ENCODE data around the gene PEX5.
A peak's percentile ranks its signal among the peaks of the same experiment; 100 is the strongest.

The PEX5 gene

DNA sequence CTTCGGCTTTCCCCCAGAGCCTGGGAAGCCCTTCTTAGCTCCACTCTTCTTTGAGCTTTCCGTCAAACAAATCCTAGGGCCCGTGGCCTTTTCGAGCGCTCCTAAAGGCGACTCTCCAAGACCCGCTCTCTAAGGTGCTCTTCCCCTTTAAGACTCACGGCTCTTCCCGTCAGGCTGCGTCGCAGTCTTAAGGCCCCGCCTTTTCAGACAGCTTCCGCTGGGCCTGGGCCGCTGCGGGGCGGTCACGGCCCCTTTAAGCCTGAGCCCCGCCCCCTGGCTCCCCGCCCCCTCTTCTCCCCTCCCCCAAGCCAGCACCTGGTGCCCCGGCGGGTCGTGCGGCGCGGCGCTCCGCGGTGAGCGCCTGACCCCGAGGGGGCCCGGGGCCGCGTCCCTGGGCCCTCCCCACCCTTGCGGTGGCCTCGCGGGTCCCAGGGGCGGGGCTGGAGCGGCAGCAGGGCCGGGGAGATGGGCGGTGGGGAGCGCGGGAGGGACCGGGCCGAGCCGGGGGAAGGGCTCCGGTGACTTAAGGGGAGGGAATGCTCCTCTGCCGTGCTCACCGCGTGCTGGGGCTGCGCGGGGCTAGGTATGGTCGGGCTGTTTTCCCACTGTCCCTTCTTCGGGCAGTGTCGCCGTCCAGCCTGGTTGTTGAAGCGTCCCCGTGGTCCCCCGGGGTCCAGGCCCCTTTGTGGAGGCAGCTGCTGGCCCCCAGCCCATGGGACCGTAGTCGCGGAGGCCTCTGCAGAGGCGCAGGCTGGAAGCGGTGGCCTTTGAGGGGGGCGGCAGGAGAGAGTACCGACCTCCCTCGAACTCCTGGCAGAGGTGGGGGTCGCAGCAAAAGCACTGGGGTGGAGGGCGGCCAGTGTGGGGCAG, at the start of gene PEX5:
Gene PEX5, plus strand, starts transcription at position 289 of the 870 bp plus-strand sequence. CDS start 692 bp downstream, outside the sequence.
- peak; percentile 51 for DNase-seq

DNA sequence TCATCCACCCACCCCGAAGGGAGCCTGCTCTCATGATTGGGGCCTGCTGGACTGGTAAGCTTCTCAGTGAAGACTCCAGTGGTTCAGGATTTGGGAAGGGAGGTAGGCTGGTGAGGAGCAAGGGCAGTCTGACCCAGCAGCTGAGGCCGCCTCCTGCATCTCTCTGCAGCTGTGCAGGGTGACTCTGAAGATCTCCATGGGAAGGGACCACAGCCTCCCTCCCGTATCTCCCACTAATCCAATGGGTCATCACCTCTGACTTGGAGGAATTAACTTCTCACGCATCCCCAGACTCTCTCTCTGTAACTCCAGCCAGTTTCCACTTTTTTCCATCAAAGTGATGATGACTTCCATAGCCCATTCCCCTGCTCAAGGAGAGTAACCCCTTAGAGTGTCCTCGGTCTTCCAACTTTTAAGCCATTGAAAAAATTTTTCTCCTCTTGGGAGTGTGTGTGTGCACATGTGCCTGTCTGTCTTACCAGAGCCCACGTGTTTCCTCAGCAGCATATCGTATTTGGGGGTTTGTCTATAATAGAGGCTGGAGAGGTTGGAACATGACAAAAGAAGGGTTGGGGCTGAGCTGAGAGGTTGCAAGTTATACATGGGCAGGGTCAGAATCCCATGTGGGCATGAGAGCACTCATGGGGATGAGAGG, 48.0 kb upstream of the PEX5 start:
- no peak for DNase-seq

DNA sequence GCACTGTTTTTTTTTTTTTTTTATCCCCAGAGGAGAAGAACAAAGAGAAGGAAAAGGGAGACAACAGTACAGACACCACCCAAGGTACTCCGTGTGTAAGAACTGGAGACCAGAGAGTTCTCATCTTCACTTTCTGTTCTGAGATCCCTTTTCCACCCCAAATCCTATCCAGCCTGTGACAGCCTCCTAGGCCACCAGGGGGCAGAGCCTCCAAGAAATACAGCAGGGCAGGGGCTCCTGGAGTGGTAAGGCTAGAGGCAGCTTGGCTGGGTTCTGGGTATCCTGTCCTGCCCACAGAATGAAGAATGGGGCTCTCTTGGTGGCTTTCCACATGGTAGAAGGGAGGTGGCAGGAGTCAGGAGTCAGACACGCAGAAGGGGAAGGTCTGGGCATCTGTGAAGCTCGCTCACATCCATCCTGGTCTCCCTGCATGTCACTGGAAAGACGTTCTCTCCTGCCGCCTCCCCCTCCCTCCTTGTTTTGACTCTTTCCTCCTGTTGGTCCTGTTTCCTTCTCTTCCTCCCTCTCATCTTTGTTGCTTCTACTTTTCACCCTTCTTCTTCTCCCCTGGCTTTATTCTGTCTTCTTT, 47.3 kb upstream of the PEX5 start:
- DNase-seq, result no peak

DNA sequence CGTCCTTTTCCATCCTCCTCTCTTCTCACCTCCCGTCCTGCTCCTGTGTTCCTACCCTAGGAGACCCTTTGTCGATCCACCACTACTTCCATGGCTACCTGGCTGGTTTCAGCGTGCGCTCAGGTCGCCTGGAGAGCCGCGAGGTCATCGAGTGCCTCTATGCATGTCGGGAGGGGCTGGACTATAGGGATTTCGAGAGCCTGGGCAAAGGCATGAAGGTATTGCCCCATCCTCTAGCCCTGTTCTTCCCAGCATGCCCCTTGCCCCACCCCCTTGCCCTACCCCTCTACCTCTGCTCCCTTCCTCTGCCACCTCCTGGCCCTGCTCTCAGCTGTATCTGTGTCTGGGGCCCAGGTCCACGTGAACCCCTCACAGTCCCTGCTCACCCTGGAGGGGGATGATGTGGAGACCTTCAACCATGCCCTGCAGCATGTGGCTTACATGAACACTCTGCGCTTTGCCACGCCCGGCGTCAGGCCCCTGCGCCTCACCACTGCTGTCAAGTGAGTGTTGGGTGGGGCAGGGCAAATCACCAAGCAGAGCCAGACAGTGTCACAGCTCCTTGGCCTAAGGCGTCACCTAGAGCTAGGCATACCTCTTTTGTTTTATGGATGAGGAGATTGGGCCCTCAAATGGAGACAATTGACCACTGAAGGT, 46.5 kb upstream of the PEX5 start:
- DNase-seq, result no peak

DNA sequence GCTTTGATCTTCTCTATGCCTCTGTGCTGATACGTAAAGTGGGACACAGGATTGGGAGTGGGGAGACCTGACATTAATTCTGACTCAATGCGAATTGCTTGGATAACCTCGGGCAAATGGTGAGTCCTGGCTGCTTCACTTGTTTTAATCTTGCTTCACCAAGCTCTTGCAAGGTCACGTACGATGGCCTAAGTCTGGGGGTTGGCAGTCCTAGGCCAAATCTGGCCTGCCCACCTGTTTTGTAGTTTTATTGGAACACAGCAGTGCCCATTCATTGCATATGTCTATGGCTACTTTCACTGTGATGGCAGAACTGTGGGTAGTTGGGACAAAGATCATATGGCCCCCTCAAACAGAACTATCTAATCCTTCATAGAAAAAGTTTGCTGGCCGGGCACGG, 45.9 kb upstream of the PEX5 start:
- DNase-seq, result no peak

DNA sequence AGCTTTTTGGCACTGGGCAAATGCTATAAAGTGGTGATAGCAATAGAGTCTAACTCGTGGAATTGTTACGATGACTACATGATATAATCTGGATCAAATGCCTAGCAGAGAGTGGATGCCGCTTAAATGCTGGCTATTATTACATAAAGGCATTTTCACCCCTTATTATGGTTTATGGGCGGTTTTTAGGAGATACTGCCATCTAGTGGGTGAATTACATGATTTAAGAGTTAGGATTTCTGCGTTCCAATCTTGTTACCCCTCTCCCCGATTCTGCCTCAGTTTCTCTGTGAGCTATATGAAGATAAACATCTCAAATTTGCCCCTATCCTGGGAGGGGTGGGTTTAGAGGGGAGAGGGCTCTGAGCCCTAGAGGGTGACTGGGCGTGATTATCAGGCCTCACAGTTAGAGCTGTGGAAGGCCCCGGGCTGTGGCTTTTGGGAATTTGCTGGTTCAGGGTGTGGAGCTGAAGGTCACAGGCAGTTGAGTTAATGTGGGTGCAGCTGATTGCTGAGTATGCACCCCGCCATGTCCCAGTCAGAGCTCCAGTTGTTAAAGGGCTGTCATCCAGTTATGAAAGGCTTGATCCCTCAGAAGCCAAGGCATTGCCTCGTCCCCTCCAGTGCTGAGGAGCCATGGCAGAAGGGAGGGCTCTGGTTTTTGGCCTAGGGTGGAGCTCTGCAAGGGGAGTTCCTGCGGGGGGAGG, 44.9 kb upstream of the PEX5 start:
- DNase-seq, result no peak

DNA sequence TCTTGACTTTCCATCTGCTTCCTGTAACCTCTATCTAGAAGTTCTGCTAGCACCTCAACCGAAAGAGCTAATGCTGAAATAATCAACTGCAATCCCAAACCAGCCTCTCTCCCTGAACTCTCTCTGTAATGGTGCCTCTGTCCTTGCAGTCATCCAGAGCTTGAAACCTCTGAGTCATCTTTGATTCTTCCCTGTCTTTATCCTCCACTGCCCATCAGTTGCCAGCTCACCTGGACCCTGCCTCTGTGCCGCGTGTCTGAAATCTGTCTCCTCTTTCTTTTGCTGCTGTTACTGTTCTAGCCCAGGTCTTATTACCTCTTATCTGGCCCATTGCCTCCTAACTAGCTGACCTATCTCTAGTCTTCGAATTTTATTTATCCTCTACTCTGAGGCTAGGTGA, 43.8 kb upstream of the PEX5 start:
- DNase-seq, result no peak

DNA sequence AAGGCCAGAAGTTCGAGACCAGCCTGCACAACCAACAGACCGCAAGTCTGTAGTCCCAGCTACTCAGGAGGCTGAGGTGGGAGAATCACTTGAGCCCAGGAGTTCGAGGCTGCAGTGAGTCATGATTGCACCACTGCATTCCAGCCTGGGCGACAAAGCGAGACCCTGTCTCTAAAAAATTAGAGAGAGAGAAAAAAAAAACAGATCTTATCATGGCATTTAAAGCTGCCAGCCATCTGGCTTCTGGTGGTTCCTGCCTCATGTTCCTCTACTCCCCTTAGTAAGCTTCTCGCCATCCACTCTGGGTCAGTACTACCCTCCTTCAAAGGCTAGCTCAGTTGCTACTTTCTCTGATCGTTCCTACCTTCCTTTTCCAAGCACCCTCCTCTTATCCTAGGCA, 43.3 kb upstream of the PEX5 start:
- no peak for DNase-seq

DNA sequence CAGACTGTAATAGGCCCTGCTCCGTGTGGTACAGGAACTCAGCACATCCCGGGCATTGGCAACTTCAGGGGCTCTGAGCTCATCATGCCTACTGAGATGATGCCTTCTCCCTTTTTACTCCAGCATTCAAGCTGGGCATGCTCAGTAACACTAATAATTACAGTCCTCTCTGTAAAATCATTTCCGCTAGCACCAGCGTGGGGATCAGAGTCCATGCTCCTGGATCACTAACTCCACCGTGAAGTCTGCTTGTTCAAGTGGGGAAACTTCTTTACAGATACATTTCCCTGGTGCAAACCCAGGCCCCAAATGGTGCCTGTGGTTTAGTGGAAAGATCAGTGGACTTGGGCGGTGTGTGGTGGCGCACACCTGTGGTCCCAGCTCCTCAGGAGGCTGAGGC, 42.6 kb upstream of the PEX5 start:
- no peak for DNase-seq

DNA sequence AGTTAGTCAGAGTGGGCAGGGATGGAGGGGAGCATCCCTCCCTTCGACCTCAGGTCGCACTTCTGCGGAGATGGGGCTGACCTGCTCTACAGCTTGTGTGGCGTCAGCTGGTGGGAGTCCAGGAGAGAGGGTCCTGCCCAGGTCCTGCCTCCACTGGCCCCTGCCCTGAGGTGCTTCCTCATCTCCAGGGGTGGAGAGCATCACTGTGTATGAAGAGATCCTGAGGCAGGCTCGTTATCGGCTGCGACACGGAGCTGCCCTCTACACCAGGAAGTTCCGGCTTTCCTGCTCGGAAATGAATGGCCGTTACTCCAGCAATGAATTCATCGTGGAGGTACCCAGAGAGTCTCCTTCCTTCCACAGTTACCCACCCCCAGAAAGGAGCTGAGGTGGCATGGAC, 39.1 kb upstream of the PEX5 start:
- DNase-seq, result no peak

DNA sequence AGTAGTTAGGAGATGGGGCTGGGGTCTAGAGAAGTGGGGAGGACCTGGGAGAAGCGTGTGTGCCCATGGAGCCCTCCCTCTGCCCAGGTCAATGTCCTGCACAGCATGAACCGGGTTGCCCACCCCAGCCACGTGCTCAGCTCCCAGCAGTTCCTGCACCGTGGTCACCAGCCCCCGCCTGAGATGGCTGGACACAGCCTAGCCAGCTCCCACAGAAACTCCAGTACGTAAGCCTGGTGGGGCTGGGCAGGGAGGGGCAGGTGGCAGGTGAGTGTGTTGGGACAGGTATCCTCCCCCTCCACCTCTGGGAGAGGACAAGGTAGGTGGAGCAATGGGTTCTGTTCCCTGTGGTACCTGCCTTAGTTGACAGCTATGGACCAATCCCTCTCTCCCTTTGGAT, 38.6 kb upstream of the PEX5 start:
- DNase-seq, result no peak

DNA sequence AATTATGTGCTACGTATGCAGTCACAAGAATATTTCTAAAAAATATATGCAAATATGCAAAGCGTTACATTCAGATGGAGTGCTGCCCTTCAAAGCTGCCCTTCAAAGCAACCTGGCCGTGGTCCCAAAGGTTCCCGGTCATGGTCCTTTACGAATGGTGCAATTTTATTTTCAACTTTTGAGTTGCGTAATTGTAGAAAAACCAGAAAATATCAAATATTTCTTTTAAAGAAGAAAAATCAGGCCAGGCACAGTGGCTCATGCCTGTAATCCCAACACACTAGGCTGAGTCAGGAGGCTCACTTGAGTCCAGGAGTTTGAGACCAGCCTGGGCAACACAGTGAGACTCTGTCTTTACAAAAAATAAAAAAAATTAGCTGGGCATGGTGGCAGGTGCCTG, 38.0 kb upstream of the PEX5 start:
- no peak for DNase-seq

DNA sequence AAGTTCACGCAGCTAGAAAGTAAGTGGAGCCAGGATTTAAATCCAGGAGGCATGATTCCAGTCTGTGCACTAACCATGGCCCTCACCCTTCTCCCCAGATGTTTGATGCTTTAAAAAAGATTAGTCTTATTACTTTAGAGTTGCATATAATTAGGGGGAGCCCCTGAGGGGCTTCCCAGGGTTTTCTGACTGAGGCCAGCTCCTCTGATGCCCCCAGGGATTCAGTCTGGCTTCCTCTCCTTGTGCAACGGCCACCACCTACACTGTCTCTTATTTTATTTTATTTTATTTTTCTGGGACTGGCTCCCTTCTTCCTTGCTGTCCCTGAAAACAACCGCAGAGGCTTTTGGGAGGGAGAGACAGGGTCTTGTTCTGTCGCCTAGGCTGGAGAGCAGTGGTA, 36.7 kb upstream of the PEX5 start:
- DNase-seq, result no peak

DNA sequence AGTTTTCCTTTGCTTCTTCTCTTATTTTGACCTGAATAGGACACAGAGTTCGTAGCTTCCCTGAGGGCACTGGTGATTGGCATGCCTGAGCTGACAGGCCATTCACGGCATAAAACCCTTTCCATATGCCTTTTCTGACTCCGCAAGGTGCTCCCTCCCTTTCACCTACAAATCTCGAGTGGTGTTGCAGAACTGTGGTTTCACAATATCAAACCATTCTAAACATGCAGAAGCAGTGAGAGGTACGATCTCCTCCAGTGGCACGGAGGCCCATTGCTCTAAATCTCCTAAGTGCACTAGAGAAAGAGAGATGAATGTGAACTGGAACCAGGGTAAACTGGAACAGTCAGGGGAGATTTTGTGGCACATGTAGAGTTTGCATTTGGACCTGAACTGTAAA, 35.4 kb upstream of the PEX5 start:
- DNase-seq, result no peak

DNA sequence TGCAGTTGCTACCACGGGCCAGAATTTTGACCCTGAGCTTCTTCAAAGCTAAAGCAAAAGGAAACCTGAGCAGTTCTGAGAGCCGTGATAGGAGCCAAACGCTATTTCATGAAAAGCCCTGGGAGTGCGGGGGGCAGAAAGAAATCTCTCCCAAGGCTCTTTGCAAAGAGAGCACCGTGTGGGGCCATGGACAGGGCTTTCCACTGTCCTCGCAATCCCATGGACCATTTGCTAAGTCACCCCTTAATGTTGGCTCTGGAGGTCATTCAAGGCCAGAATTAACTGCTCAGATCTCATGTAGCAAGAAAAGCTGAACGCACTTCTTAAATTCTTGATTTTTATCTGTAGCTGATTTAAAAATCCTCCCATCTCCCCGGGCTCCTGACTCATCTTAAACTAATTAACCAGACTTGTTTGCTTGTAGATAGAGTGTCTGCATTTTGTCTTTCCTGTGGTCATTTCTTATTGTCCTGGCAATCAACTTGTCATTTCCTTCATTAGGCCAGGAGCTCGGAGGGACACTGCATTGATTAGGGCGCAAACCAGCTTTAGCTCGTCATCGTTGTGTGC, 34.5 kb upstream of the PEX5 start:
- DNase-seq, result no peak

DNA sequence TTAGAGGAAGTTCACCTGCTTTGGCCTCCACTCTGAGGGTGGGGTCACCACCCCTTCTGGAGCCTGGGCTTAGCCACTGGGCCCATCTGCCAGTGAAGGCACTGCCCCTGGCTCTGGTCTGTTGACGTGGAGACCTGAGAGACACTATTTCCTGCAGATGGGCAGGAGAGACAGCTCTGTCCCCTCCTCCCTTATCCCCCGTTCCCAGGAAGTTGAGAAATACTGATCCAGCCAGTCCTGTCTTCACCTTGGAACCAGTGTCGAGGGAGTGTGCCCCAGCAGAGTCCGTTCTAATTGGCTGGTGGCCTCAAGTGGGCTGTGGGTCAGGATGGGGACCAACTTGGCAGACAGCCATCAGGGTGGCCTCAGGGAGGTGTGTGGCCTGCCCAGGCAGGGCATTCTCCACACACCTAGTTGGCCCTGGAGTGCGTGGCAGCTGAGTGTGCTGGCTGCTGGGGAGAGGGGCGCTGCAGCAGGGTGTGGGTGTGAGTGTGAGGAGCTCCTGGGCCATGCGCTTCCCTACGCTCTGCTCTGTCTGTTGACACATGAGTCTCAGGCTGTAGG, 33.9 kb upstream of the PEX5 start:
- no peak for DNase-seq

DNA sequence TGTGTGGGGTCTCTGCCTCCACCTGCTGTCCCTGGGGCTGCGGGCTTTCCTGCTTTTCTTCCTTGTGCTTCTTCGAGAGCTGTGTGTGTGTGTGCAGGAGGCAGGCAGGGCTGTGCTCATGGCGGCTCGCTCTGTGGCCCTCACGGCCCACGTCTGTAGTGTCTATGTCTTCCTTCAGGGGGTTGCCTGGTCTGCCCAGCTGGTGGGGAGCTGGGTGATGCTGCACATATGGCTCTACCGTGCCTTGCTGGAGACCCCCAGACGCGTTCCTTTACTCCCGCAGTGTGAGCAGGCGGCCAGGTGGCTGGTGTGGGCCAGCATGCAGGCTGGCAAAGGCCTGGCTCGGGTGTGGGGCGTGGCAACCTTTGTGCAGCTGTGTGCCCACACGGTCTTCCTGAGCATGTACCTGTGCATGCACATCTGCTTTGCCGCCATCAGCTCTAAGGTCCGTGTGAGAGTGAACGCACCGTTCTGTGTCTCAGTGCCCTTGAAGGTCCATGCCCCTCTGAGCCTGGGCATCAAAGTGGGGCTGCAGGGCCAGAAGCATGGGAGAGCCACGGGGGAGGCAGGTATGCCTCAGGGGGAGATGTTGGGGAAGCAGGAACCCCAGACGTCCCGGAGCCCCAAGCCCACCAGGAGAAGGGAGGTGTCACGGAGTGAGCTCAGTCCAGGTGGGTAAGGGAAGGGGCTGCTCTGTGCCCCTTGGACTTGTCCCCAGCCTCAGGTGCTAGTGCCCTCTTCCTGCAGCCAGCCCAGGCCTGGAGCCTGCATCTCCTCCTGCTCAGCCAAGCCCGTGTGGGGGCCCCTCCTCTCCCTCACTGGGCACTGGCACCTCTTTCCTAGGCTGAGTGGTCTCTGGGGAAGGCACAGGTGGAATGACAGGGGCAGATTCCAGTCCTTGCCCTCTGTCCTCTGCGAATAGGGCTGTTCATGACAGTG, 33.0 kb upstream of the PEX5 start:
- no peak for DNase-seq

DNA sequence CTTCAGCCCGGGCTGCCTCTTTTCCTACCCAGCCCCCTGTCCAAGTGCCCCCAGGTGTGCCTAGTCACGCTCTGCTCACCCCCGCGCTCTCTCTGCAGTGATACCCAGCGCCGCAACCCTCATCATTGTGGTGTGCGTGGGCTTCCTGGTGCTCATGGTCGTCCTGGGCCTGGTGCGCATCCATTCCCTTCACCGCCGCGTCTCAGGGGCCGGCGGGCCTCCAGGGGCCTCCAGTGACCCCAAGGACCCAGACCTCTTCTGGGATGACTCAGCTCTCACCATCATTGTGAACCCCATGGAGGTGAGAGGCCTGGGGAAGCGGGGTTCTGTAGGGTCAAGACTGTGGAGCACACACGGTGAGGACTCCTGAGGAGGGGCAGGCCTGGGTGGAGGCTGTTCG, 32.1 kb upstream of the PEX5 start:
- no peak for DNase-seq

DNA sequence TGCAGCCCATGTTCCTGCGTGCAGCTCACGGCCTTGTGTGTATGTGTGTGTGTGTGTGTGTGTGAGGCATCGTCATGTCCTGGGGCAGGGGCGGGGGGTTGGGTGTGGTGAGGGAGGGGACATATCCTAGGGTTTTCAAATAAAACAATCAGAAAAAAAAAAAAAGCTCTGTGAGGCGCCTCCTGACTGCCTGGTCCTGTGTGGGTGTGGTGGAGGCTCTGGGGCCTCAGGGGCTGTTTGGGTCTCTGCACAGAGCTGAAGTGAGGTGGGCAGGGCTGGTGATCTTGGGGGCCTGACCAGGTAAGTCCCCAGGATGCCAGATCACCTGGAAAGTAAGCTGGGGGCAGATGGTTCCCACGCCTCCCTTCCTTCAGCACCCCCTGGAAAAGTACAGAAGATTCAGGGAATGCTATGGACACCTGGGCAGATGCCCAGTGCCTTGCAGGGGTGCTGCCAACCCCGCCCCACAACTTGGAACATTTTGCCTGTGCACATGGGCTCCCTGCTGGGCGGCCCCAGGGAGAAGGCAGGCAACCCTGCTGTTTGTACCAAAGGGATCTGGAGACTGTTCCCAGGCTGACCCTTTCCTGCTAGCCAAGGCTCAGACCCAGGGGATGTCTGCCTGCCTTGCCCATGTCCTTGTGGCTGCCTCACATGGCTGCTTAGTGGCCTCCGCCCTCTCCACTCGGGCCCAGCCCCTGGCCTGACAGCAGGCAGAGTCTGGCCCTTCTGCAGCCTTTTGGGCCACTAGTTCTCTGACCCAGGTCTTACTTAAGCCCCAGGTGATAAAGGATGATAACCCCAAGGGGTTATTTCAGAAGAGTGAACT, 30.5 kb upstream of the PEX5 start:
- no peak for DNase-seq

DNA sequence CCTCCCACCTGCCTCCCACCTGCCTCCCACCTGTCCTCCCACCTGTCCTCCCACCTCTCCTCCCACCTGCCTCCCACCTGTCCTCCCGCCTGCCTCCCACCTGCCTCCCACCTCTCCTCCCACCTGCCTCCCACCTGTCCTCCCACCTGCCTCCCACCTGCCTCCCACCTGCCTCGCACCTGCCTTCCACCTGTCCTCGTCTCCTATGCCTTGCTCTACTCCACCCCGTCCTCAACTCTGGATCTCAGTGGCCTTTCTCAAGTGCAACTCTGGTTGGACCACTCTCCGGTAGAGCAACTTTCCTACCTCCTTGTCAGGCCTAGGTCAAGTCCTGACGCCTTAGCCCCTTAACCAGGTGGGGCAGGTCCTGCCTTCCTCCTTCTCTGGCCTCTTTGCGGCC, 29.3 kb upstream of the PEX5 start:
- no peak for DNase-seq
